HuH-7.5 (cell line): ENCODE data around the gene LMBR1L.

Source experiments
- DNase-seq: peaks from one replicate; pipeline ENCODE4 v3.0.0; 2011; ENCODE audit warnings: low spot score

The LMBR1L gene

GRCh38 chr12:49121047-49121696, 10.5 kb upstream of the LMBR1L start:
- DNase-seq: peak; percentile 55

DNA sequence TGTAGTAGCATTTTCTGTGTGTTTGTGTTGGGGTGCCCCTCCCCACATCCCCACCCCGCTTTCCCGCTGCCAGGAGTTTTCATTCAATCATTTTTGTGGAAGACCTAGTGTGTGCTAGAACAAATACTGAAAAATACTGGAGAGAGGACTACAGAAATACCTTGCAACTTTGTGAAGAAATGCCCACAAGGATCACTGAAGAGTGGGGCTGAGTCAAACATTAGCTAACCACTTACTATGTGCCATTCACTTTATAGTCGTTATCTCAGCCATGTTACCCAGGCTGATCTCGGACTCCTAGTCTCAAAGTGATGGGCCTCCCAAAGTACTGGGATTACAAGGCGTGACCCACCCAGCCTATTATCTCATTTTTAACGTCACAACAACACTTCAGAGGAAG, 559 bp upstream of the LMBR1L start:
- DNase-seq: no peak

DNA sequence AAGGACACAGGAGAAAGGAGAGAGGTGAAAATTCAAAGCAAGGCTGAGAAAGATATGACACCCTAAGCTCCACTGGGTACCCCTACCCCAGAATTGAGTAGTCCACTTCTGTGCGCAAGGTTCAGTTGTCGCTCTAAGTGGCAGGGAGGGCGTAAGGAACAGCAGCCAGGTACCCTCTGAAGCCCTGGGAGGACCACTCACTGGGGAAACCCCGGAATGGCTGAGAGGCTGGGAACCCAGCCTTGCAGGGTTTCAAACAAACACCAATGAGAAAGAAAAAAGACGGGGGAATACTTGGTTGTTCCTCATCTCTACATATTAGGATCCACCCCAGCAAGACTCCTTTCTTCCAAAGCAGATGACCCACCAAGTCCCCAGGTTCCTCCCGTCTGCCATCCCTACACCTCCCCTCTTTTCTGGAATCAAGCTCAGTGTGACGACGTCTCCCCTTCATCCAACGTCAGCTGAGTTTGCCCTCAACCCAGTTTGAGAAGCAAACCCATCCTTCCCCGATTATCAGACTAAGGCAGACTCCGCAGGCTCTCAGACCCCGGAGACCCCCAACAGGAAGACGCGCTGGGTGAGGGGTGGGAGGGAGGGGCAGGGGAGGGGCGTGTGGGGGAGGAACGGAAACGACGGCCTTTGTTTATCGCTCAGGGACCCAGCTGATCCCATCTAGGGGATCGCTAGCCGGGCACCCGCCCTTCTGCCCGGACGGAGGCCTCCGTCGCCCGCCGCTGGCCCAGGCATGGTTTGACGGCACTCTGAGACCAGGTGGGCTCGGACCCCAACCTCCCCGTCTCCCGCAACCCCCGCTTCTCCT, 795 bp downstream of the LMBR1L start:
- no peak for DNase-seq

DNA sequence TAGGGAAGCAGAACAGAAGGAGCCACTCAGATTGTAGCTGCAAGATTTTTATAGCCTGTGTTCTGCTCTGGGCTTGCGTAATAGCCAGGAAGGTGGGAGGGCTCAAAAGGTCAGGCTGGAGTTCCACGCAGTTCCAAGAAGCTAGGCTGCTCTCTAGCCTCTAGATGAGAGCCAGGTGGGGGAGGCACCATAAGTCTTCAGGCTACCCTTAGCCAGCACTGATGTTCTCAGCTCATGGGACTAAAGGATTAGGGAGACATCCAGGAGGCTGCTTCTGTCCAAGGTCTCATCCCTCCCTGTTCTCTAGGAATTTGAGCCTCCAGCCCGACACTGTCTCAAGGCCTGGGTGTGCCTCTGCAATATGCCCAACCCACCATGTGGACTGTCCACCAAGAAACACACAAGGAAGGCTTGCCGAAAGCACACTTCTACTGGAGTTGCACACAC, 1.7 kb downstream of the LMBR1L start:
- peak; percentile 30 for DNase-seq

GRCh38 chr12:49105504-49106084, 5.1 kb downstream of the LMBR1L start:
- no peak for DNase-seq

GRCh38 chr12:49104822-49105221, 5.8 kb downstream of the LMBR1L start:
- DNase-seq: no peak

GRCh38 chr12:49100380-49100779, 10.3 kb downstream of the LMBR1L start:
- no peak for DNase-seq

GRCh38 chr12:49098703-49099102, 11.9 kb downstream of the LMBR1L start:
- DNase-seq: no peak

GRCh38 chr12:49098035-49098451, 12.6 kb downstream of the LMBR1L start:
- DNase-seq: peak; percentile 79

GRCh38 chr12:49097381-49097780, 13.3 kb downstream of the LMBR1L start:
- DNase-seq: no peak

DNA sequence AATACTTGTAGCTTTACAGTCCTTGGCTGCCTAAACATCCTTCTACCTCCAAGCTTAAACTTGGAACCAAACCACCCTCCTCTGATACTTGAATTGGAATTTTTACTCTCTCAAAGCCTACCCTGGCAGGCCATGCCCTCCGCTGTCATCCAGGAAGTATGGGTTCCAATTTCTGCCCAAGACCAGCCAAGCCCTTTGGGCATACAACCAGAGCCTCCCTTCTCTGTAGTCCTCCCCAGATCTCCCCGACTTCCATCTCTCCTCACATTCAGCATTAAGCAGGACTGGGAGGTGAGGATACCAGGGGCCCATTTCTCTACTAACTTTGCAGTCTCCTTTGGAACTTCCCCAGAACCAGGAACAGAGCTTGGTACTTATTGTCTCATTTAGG, 15.7 kb downstream of the LMBR1L start:
- no peak for DNase-seq

DNA sequence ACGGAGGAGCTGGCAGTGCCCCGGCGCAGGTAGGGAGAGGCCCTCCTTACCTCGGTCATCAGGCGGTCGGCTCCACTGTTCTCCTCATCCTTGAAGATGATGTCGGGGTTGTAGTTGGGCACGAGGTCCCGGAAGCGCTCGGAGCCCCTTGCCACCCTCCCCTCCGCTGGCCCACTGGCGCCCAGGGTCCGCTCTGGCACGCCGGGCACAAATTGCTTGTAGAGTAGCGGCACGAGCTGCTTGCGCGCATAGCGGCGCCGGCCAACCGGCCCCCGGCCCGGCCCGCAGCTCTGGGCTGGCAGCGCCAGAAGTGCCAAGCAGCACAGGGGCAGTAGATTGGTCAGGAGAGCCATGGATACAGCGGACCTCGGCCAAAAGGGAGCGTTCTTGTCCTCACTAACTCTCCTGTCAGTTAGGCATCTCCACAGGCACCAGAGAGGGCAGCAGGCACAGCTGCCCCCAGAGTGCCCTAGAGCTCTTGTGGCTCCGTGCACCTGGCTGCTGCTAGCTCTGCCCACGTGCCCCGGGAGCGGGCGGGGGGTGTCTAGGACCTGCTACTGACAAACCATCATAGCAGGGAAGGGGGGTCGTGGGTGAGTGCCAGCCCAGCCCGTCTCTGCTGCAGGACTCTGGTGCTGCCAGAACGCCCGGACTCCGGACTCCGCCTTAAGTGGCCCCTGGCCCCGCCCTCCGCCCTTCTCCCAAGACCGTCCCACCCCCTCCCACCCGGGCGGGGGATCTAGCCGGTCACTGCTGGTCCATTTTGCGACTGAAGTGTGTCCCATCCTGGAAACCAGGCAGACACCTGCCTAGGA, 16.3 kb downstream of the LMBR1L start, which contains the start of gene DHH:
TSS of gene DHH (minus strand) at position 642 of the 815 bp plus-strand sequence. CDS start at position 353, 289 bp downstream.
- no peak for DNase-seq

DNA sequence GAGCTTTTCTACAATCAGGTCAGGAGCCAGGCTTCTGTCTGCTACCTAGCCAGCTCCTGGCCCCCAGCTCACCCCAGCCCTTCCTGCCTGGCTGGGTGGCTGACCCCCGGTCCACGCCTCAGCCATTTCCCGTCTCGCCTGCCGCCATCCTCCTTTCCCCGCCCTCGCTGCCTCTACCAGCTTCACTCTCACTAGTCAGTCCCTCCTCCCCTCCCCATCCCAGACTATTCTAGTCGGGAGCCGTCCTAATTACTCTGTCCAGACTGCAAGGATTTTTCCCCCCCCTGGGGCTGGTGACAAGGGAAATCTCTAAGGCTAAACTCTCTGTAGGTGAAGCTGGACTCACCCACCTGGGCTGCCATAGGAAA, 16.9 kb downstream of the LMBR1L start:
- no peak for DNase-seq

GRCh38 chr12:49092816-49093406, 17.7 kb downstream of the LMBR1L start:
- no peak for DNase-seq

DNA sequence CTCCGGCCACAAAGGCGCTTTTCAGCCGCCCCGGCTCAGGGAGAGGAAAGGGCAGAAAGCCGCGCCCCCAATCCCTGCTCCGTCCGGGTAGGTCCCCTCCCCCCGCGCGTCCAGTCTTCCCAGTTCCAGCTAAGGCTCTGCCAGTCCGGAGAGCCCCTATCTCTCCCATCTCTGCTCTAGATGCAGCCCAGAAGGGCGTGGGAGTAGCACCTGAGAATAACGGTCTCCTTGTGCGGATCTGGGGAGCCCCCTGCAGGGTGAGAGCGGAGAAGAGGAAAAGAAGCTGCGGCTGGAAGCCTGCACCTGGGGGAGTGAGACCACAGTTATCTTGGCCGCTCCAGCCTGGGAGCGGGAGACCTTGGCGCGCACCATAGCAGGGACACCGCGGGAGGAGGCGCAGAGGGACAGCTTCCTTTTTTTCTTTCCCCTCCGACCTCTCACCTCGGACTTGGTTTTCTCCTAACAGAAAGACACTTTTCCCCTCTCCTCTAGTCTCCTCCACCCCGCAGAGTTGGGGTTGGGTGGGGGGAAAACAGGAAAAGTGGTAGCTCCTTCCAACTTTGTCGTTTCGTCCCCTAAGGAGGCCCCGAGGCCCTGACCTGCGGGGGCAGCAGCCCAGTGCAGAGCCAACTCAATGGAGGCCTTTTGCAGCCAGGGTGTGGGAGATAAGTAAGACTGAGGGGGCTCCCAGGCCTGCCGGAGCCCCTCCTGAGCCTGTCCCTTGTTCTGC, 18.4 kb downstream of the LMBR1L start:
- peak; percentile 96 for DNase-seq

GRCh38 chr12:49091836-49092085, 18.9 kb downstream of the LMBR1L start:
- DNase-seq: no peak

DNA sequence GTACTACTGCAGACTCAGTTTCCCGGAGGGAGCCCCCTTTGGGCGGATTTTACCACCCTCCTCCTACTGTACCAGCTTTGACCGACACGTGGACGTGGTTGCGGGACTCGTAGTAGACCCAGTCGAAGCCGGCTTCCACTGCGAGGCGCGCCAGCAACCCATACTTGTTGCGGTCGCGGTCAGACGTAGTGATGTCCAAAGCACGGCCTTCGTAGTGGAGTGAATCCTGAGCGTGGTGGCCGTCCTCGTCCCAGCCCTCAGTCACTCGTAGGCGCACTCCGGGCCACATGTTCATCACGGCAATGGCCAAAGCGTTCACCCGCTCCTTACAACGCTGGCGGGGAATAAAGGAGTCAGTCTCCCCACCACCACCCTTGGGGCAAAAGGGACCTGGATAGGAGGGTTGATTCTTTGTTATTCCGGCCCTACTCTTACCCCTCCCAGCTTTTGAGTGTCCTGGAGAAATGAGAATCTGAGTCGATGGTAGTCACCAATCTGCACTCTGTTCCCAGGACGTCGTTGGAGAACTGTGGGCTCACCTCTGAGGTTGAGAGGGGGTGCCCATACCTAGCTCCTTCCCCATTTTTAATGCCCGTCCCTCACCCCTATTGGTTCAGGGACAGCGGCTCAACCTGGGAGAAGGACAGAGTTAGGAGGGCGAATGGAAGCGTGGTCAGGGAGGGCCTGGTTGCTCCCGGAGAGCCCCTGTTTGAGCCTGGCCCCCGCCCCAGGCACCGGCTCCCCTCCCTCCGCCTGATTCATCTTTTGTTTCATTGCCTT, 19.4 kb downstream of the LMBR1L start:
- DNase-seq: no peak

DNA sequence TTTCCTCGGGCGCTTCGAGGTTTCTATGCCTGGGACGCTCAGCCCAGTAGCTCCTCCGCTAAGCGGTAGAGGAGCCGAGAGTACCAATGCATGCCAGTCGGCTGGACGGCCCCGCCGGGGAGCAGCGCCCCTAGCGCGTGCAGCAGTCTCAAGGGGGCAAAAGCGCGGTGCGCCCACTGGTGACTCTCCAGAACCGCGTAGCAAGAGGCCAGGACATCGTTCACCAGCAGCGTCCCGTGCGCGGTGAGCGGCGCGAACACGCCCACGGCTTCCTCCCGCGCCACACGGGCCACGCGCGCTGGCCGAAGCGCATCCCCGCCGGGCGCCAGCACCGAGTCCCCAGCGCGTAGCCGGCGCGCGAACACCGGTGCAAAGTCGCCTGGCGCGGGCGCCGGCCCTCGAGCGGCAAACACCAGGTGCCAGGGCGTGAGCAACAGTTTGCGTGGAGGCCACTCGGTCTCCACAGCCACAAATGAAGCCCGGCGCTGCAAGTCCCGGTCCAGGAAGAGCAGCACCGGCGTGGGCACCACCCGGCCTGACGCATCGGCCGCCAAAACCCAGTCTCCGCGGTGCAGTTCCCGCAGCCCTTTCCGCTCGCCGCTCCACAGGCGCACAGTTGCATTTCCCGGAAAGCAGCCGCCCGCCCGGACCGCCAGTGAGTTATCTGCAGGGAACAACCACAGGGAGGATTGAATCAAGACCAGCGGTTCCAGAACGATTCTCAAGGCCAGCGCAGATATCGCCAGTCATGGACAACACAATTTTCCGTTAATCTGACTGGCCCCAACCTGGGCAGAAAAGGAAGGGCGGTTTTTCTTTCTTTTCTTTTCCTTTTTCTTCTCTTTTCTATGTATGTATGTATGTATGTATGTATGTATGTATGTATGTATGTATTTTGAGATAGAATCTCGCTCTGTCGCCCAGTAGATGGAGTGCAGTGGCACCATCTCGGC, 20.6 kb downstream of the LMBR1L start:
- no peak for DNase-seq

DNA sequence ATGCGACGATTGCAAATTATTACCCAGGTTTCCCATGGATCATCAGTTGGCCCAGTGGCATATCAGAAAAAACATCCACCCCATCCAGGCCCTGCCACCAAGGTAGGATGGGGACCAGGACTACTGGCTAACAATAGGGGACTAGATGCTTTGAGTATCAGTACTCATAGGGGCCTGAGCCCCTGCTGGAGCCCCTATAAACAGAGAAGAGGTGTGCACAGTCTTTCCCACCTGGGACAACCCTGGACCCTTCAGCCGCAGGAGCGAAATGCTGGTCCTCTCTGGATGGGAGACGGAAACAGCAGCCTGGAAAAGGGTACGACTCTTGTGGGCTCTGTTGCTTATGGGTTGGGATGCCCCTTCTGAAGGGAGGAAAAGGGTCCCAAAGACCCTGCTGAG, 21.7 kb downstream of the LMBR1L start:
- DNase-seq: no peak
